MCF 10A (cell line): Measurements from ENCODE around the gene ELAVL2. TPM values are rescaled to one million over a fixed set of nuclear protein-coding genes. Genes with fewer than 3 reads are reported as not detected.
A peak's percentile ranks its signal among the peaks of the same experiment; 100 is the strongest.

Experiments
- BruUV-seq: library from RNA; stranded (reverse); fragments of 400-500 nt; replicated peaks from 2 replicates; lab custom pipeline; 2021; lab: Mats Ljungman, UMichigan
- CTCF ChIA-PET: fragments of 300-600 bp; sonication (Branson Sonifier 250); formaldehyde crosslinking; extraction: SDS; loops from one replicate; lab custom pipeline; 2021; ENCODE audit warnings: antibody characterized with exemption, inconsistent platforms; lab: Yijun Ruan, JAX
- POLR2A ChIA-PET: fragments of 300-600, 350-650 bp; sonication (Branson Sonifier 250); formaldehyde crosslinking; extraction: SDS; loops from one replicate; lab custom pipeline; 2020; ENCODE audit warnings: antibody characterized with exemption, inconsistent platforms; lab: Yijun Ruan, JAX
- DNase-seq: peaks from one replicate; pipeline ENCODE4 v3.0.0-alpha.2; 2018; ENCODE audit not compliant: unreplicated experiment
- H3K27ac Mint-ChIP-seq: one replicate; pipeline ENCODE4 v1.8.0; 2022; ENCODE audit warnings: mild to moderate bottlenecking, low read depth, mixed read lengths; ENCODE audit not compliant: unreplicated experiment
- H3K27me3 Mint-ChIP-seq: one replicate; pipeline ENCODE4 v1.8.0; 2022; ENCODE audit warnings: mixed read lengths; ENCODE audit not compliant: insufficient read depth, unreplicated experiment
- H3K36me3 Mint-ChIP-seq: one replicate; pipeline ENCODE4 v1.8.0; 2022; ENCODE audit warnings: mild to moderate bottlenecking, moderate library complexity, mixed read lengths; ENCODE audit not compliant: insufficient read depth, unreplicated experiment
- H3K4me1 Mint-ChIP-seq: one replicate; pipeline ENCODE4 v1.8.0; 2022; ENCODE audit warnings: mixed read lengths; ENCODE audit not compliant: insufficient read depth, unreplicated experiment
- H3K4me3 Mint-ChIP-seq: one replicate; pipeline ENCODE4 v1.8.0; 2022; ENCODE audit warnings: mild to moderate bottlenecking, moderate library complexity, mixed read lengths; ENCODE audit not compliant: unreplicated experiment
- H3K9me3 Mint-ChIP-seq: one replicate; pipeline ENCODE4 v1.8.0; 2022; ENCODE audit warnings: mixed read lengths; ENCODE audit not compliant: unreplicated experiment
- CTCF ChIP-seq: fragments of 200-600 bp; IDR thresholded peaks from one replicate; pipeline ENCODE4 v1.8.0; 2022; ENCODE audit warnings: antibody characterized with exemption, mild to moderate bottlenecking; ENCODE audit not compliant: unreplicated experiment
- intact Hi-C: fragments of 100-400 bp; cut with micrococcal nuclease; formaldehyde crosslinking; loops from 2 replicates; pipeline ENCODE4 v1.14.1; 2022
- total RNA-seq: library from RNA; stranded (reverse); gene quantifications from 2 replicates; pipeline ENCODE4 v1.2.3, GENCODE V29; 2022

ELAVL2 gene
- total RNA-seq, 1 experiment from 2014 or later, result 6.0 TPM

DNA sequence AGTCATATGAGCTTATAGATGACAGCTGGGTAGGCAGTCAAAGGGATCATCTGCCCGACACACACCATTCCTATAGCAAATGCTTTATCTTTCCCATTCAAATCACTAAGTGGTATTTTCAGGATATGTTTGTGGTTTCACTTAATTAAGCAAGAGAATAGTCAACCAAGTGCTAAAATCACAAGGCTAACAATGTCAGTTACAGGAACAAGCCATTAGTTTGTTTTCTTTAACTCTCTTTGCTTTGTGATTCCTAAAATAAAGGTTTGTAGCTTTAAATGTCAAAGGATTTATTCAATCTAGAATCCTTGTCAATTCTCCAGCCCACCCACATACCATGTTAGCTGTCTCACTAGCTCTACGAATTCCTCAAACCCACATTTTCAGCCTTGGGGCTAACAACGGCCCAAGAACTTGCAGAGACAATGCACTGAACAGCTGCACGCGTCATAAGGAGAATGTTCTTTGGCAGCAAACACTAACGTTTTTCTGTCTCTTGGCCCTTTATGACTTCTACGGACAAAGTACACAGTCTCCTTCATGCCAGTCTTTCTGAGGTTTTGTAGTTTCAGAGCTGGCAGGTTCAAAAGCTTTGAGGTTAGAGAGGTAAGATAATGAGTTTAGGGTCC lies 56.6 kb downstream of the ELAVL2 start:
- peaks cover 48% of the 10 kb centered on the region for H3K4me1 Mint-ChIP-seq
- ChIA-PET POLR2A (interaction anchor here (0.8 to 5.1 kb wide), 12 partner anchors 9 to 1321 kb away, joined by 3 to 39 read pairs (median 4); partner anchors contain the start of gene ELAVL2), CTCF (interaction anchor here (0.9 kb wide), 1 partner anchor 42 kb away, joined by 3 read pairs; no protein-coding TSS in a partner anchor)
- H3K27me3 Mint-ChIP-seq, result no peaks in the 10 kb centered on the region
- TF ChIP-seq CTCF, result no peak
- H3K27ac Mint-ChIP-seq, result peak overlapping the region; percentile 91
- H3K36me3 Mint-ChIP-seq, result no peaks in the 10 kb centered on the region
- intact Hi-C loops, result loop anchor here (2.0 kb wide), 1 partner anchor 51 kb away; no protein-coding TSS in a partner anchor
- BruUV-seq, result no TSS peak
- DNase-seq, result peak; percentile 93
- peak overlapping the region; percentile 59 for H3K4me3 Mint-ChIP-seq
- H3K9me3 Mint-ChIP-seq, result no peaks in the 10 kb centered on the region

- H3K36me3 Mint-ChIP-seq, result no peaks in the 10 kb centered on the region
- ChIA-PET POLR2A (interaction anchor here (0.8 to 5.1 kb wide), 8 partner anchors 8 to 92 kb away, joined by 3 to 39 read pairs (median 4); partner anchors contain the start of gene ELAVL2), CTCF (no interaction called here)
- intact Hi-C loops, result loop anchor here (2.0 kb wide), 1 partner anchor 52 kb away; no protein-coding TSS in a partner anchor
- no peak for TF ChIP-seq CTCF
- peak overlapping the region; percentile 91 for H3K27ac Mint-ChIP-seq
- DNase-seq, result no peak
- H3K27me3 Mint-ChIP-seq, result no peaks in the 10 kb centered on the region
- no peaks in the 10 kb centered on the region for H3K9me3 Mint-ChIP-seq
- peak overlapping the region; percentile 59 for H3K4me3 Mint-ChIP-seq
- BruUV-seq, result no TSS peak
- H3K4me1 Mint-ChIP-seq, result peaks cover 47% of the 10 kb centered on the region
These were observed 57.2 kb downstream of the ELAVL2 start for GRCh38 chr9:23768861-23769260.

- Mint-ChIP-seq H3K36me3 (no peaks in the 10 kb centered on the region), H3K4me3 (no peak overlapping the region), H3K27me3 (no peaks in the 10 kb centered on the region), H3K9me3 (no peaks in the 10 kb centered on the region), H3K4me1 (peaks cover 33% of the 10 kb centered on the region), H3K27ac (no peak overlapping the region)
- POLR2A ChIA-PET, result no interaction called here
- intact Hi-C loops, result no loop called here
- BruUV-seq, result no TSS peak
- CTCF ChIA-PET, result no interaction called here
- no peak for TF ChIP-seq CTCF
- no peak for DNase-seq
These were observed 59.4 kb downstream of the ELAVL2 start for GRCh38 chr9:23766613-23767012.

DNA sequence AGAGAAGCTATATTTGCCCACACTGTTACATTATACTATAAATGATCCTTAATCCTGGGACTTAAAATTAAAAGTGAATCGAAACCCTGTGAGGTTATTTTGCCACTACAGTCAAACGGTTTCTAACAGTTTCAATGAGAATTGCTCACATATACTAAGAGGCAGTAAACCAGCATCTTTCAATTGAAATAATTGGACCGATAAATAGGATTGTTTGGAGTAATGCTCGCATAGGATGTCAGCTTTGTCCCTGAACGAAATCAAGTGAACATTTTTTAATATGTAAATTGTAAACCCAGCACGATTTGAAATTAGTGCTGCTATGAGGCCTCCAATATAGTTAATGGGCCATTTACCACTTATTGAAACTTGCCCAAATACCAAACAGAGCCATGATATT lies 60.5 kb downstream of the ELAVL2 start:
- no peak overlapping the region for H3K27ac Mint-ChIP-seq
- TF ChIP-seq CTCF, result no peak
- BruUV-seq, result no TSS peak
- ChIA-PET CTCF (no interaction called here), POLR2A (no interaction called here)
- no peaks in the 10 kb centered on the region for H3K9me3 Mint-ChIP-seq
- no peak for DNase-seq
- H3K36me3 Mint-ChIP-seq, result no peaks in the 10 kb centered on the region
- intact Hi-C loops, result no loop called here
- H3K27me3 Mint-ChIP-seq, result no peaks in the 10 kb centered on the region
- H3K4me3 Mint-ChIP-seq, result no peak overlapping the region
- H3K4me1 Mint-ChIP-seq, result peaks cover 27% of the 10 kb centered on the region
